Posterior vena cava (tissue), 2 donors: ENCODE data around the gene SAMD7. TPM values are rescaled to one million over a fixed set of nuclear protein-coding genes. Genes with fewer than 3 reads are reported as not detected.

Experiments
- DNase-seq: peaks from one replicate; pipeline ENCODE4 v3.0.0-alpha.2; 2020; ENCODE audit warnings: low spot score
- intact Hi-C, 2 donors: fragments of 100-400 bp; cut with DNase I; formaldehyde crosslinking; loops; one replicate each; pipeline versions ENCODE4 v1.14.1 to v1.14.2; 2022 to 2023
- long read RNA-seq, 2 donors: library from polyadenylated mRNA; unstranded; transcript quantifications; one replicate each; pipeline ENCODE4 v2.0.0, GENCODE V29; 2020 to 2021
- total RNA-seq, 2 donors: library from RNA; stranded (reverse); fragmentation: NEBNext Ultra II Directional; extraction: Animal tissue kit (Norgen Biotek cat#: 25700); gene quantifications; one replicate each; pipeline ENCODE4 v1.2.1, GENCODE V29; 2021
- donor health status: DM: yes; HTN: yes; CAD: no.
- donor health status: DM: yes; HTN: yes; CAD: no.

The SAMD7 gene, protein sequence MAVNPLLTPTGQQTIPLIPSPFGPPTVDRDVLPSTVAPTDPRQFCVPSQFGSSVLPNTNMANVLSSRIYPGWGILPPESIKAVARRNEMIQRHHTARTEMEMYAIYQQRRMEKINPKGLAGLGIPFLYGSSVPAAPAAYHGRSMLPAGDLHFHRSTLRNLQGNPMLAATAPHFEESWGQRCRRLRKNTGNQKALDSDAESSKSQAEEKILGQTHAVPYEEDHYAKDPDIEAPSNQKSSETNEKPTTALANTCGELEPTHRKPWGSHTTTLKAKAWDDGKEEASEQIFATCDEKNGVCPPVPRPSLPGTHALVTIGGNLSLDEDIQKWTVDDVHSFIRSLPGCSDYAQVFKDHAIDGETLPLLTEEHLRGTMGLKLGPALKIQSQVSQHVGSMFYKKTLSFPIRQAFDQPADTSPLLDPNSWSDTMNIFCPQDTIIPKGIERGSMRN
- total RNA-seq, result not detected
- long read RNA-seq, donor 1, result 0 reads
- long read RNA-seq, donor 2, result 0 reads

DNA sequence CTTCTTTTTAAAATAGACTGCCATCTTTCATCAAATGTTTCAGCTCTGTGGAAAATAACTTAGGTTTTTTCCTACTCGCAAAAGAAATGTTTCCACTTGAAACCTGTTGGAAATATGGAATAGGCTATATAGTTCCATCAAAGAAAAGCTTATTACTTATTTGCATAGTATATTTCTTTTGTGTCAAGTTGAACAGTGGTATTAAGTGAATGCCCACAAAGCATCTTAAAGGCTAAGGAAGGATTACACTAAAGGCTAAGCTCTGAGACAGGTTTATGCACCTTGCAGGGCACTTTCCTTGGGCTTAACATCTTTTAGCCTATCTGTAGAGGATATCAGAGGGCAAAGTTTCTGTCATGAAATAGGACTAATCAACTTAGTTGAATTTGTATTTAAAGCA, at the start of gene SAMD7:
SAMD7 (plus strand) TSS at position 301 of the 400 bp plus-strand sequence. CDS start 7,927 bp downstream, outside the sequence.
- intact Hi-C loops, result no loop called here
- no peak for DNase-seq

DNA sequence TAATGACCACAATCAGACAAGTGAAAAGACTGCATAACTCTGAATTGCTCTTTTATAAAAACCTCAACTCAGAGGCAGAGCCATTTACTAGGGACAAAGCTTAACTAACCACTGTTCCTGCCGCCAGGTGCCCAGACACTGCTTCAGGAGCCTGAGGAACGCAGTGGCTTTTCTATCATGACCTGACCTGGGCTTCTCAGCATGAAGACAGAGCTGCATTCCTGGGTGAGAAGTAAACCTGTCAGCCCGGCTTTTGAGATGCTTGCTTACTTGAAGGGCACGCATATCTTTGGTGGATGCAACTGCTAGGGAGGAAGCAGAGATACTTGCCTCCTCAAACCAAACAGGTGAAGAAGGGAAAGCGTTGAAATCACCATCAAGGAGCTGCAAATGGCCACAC, 49.5 kb upstream of the SAMD7 start:
- no peak for DNase-seq
- intact Hi-C loops, result no loop called here

DNA sequence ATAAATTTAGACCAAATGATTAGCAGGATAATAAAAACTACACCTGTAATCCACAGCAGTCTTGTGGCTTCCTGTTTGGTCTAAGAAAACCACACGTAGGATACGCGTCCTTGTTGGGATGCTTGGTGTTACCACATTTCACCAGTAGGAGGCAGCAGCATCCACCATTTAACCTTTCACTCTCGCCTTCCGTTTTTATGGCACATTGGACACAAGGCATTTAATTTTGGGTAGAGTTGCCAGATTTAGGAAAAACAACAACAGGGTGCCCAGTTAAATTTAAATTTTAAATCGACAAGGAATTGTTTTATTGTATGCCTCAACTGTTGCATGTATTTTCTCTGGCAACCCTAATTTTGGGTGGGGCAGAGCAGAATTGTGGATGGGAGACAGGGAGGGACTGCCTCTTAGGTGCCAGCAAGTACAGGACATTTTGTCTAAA, 47.9 kb upstream of the SAMD7 start:
- DNase-seq, result no peak
- intact Hi-C loops, result no loop called here

DNA sequence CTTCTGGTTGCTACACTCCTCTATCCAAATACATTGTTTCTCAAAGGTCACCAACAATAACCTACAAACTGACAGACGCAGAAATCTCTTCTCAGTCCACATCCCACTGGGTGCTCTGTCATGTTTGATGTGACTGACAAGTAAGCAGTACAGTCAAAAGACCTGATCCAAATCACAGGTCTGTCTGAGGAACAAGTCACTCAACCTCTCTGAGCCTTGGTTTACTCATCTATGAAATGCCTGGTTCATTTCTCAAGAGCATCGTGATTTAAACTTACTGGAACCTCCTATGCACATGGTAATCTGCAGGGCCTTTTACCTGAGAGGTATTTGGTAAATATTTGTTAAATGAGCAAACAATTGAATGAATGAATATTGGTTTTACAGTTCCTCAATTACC, 47.1 kb upstream of the SAMD7 start:
- no peak for DNase-seq
- intact Hi-C loops, result no loop called here

DNA sequence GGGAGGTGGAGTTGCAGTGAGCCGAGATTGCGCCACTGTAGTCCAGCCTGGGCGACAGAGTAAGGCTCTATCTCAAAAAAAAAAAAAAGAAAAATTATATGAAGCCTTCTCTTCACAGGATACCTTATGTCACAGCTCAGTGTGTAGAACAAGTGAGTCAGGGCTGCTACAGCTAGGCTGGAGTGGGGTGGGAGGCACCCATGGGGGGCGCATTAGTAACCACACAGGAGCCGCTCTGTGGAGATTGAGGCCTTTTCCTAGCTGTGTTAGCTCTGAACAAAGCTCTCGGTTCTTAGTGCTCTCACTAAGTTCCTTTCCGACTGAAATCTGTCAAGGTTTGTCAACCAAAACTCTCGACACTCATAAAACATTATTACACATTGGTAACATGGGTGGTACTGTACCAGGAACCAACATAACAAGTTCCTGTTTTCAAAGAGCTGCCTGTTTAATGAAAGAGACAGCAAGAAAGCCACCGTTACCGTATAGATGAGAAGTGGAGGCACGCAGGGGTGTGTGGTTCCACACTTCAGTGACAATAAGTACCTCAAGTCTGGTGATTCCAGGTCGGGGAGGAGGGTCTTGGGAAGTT, 46.1 kb upstream of the SAMD7 start:
- DNase-seq, result no peak
- intact Hi-C loops, result no loop called here

DNA sequence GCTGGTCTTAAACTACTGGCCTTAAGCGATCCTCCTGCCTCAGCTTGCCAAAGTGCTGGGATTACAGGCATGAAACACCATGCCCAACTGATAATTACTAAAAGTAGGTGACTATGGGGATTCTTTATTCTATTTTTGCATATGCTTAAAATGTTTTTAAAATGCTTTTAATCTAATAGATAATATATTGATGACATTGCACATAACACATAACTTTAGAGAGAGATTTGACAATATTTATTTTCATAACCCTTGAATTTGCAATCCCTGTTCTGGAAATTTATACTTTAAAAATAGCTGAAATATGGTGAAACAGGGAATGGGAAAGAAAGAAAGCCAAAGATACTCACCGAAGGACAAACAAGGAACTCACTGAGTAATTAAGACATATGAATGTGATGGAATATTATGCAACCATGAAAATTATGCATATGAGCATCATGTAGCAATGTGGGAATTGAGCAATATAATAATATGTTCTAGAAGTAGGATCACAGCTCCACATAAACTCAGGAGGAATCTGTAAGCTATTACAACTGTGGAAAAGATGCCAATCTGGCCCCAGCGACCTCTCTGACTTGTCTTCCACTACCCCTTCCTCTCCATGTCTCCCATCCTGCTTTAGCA, 43.7 kb upstream of the SAMD7 start:
- intact Hi-C loops, result no loop called here

DNA sequence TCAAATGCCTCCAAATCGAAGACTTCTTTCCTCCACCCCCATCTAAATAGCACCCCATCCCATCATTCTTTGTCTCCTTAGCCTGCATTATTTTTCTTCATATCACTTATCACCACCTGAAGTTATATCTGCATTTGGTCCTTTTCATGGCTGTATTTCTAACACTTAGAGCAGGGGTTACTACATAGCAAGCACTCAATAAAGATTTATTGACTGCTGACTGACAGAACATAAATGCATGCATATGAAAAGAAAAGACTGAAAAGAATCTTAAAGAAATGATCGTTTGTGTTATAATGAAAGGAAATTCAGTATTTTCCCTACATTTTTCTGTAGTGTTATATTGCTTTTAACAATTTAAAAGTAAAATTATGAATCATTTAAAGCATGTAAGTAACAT, 43.0 kb upstream of the SAMD7 start:
- no peak for DNase-seq
- intact Hi-C loops, result no loop called here

More for the DNA sequence above, 43.7 kb upstream of the SAMD7 start:
- no peak for DNase-seq

DNA sequence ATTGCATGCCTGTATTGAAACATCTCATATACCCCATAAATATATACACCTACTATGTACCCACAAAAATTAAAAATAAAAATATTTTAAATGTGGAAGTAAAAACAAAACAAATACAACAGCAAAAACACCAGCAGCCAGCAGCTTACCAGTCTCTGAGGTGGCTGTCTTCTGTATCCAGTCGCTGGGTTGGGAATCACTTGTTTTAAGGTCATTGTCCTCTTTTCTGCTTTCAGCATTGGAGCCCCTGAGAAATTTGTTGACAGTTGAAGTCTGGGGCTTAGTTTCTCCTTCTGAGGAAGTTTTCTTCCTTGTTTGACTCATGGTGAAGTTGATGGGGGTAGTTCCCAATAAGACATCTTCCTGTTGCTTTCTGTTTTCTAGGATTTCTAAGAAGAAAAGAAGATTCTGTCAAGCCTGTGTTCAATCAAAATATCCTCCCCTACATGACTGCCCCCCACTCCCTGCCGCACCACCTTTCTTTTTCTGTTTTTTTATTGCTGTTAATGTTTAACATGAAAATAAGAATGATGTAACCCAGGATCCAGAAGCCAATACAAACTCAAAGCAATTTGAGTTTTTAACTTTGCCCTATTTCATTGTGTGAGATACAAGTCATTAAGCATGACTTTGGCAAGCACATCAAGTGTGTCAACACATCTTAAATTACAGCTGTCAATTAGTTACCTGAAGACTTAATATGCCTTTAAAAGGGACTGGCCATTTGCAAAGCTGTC, 41.7 kb upstream of the SAMD7 start, which contains the start of gene LRRC31:
LRRC31 (minus strand) TSS at position 452 of the 737 bp plus-strand sequence; CDS start at position 324, 128 bp downstream.
- DNase-seq, result no peak
- intact Hi-C loops, result no loop called here

DNA sequence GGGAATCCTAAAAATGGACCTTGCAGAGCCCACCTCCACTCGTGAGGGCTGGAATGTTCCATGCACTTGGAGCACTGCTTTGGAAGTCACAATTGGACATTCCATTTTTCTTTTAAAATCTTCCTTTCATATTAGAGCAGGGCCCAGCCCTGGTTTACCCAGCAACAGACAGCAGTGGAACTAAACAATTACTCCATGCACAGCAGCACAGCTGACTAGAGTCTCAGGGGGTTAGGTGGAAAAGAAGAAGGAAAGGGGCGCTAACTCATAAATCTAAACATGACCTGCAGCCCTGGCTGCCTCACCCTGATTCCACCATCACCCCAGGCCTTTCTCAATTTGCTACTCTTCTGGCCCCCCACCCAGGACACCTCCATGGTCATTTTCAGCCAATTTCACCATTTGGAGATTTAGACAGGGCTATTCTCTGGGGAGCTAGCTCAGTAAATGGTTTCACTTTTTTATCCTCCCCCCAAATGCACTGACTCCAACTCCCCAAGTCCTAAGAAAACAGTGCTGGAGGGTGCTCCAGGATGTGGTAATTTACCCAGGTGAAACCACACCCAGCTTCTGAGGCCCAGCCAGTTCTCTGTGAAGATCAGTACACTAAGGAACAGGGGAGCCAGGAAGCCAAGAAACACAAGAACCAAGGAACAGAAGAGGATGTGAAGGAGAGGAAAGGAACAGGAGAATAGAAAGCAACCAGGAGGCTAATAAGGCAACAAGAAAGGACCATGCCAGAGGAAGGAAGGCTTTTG, 40.1 kb upstream of the SAMD7 start:
- no peak for DNase-seq
- intact Hi-C loops, result no loop called here

DNA sequence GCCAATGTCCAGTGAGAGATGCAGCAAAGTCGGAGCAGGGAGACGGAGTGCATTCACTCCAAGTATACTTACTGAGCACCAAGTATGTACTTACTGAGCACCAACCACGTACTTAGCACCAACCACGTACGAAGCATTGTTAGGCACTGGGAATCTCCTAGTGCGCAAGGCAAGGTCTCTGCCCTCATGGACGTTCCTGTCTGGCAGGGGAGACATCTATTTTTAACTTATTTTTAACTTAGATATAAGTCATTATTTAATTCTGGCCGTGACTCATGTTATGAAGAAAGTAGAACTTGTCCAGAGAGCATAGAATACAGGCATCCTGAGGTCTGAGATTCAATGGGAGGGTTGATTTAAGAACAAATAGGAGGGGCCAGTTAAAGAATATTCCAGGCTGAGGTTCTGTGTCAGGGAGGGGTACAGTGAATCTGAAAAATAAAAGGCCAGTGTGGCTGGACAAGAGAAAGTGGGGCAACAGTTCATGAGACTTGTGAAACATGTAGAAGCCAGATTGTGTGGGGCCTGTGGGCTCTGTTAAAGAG, 32.3 kb upstream of the SAMD7 start:
- DNase-seq, result no peak
- intact Hi-C loops, result loop anchor here in 1 of 2 donors (2.0 kb wide), 1 partner anchor 52 kb away; no protein-coding TSS in a partner anchor

DNA sequence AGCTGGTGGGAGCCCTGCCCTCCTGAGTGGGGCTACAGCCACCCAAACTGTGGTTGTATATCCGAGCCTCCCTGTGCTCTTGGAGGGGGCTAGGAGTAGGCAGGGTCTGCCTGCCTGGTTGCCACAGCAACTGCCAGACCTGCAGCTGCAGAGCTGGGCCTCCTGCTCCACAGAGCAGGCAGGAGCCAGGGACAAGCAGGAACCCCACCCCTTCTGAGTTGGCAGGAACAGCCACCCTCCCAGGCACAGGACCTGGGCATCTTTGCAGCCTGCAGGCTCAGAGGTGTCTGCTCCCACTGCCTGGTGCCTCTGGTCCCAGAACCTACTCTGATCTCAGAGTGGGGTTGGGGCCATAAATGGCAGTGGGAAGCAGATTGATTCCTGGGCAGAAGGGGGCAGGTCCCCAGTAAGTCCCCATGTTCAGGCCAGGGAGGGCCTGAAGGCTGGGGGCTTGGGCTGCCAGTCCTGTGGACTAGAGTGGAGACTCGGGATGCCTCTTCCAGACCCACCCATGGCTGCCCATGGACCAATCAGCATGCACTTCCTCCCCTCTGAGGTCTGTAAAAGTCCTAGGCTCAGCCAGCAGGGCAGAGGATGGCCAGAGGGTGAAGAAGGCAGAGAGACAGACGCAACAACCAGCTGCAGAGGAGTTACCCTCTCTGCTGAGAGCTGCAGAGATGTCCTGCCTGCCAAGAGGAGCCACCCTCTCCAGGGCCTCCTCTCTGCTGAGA, 31.4 kb upstream of the SAMD7 start:
- intact Hi-C loops, result loop anchor here in 1 of 2 donors (2.0 kb wide), 1 partner anchor 51 kb away; no protein-coding TSS in a partner anchor
- no peak for DNase-seq

DNA sequence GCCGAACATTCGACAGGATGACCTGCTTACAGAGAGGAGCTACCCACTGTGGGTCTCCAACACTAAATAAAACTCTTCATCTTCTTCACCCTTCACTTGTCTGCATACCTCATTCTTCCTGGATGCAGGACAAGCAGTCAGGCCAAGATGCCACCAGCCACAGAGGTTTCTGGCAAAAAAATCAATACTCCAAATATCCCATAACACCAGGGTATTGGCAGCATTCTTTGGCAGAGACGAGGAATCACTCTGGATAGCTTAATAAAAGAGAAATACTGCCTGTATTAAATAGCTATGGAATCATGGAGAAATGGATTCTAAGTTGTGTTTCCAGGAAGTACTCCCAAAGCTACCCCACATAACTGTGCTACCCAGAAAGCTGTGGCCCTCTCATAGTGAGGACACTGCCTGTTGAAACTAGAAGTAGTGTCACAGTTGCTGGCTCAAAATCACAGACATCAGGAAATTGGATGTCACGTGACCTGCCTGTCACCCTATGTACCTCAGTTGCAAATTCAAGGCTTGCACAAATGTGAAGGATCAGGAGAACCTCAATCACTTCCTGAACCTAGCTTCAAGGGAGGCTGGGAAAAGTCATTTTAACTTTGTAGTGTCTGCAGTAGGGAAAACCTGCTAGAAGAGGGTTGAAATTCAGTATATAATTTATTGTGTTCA, 30.7 kb upstream of the SAMD7 start:
- no peak for DNase-seq
- intact Hi-C loops, result no loop called here

DNA sequence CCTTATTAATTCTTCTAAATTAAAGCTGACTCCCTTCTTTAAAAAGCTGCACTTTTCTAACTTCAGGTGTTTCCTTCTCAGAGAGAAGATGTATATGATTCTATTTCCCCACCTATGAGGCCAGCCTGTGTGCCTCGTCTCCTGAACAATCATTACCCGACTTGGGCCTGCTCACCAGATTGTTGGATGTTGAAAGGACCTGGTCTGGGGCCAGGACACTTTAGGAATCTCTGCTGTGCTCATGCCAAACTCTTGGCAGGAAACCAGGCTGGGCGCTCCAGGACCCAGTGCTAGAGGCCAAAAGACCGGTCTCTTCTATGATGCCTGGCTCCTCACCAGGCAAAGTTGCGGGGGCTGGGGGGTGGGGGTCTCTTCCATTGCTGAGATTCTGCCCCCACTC, 24.7 kb upstream of the SAMD7 start:
- intact Hi-C loops, result no loop called here
- peak; percentile 87 for DNase-seq

DNA sequence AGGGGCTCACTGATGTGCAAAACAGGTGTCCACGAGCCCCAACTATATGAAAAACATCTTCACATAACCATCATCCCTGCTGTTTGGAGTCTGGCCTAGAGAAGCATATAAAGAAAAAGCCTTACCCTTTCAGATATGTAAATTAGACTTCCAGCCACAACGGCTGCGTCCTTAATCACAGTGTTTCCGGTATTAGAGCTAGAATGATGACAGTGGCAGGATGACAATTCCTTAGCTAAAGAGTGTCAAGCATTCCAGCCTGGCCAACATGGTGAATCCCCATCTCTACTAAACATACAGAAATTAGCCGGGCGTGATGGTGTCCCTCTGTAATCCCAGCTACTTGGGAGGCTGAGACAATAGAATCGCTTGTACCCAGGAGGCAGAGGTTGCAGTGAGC, 19.5 kb upstream of the SAMD7 start:
- intact Hi-C loops, result no loop called here
- DNase-seq, result no peak

DNA sequence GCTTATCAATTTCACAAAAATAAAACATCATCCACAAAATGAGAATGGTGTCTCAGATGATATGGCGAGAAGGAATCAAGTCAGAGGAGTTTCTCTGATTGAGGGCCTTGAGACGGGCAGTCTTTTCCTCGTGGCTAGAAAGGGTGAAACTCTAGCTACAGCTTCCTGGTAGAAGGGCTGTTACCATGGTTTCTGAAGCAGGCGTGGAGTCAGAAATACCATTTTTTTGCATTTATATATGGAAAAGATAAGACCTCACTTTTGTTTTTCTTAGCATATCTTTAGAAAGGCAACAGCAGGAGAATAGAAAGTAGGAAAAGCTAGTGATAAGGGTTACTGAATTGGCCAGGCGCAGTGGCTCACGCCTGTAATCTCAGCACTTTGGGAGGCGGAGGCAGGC, 17.3 kb upstream of the SAMD7 start:
- intact Hi-C loops, result no loop called here
- no peak for DNase-seq

DNA sequence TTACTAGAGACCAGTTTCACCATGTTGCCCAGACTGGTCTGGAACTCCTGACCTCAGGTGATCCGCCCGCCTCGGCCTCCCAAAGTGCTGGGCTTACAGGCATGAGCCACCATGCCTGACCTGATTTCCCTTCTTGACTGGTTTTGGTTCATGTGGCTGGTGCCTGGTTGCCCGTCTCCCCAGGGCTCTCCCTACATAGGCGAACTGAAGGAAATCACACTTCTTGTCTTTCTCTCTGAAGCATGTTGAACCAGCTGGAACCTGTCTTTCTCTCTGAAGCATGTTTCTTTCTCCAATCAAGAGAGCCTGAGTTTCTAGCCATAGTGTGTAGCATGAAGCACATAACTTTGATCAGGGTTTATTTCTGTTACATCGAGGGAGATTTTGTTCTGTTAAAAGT, 16.3 kb upstream of the SAMD7 start:
- DNase-seq, result no peak
- intact Hi-C loops, result loop anchor here in 1 of 2 donors (5.0 kb wide), 1 partner anchor 1063 kb away; no protein-coding TSS in a partner anchor

DNA sequence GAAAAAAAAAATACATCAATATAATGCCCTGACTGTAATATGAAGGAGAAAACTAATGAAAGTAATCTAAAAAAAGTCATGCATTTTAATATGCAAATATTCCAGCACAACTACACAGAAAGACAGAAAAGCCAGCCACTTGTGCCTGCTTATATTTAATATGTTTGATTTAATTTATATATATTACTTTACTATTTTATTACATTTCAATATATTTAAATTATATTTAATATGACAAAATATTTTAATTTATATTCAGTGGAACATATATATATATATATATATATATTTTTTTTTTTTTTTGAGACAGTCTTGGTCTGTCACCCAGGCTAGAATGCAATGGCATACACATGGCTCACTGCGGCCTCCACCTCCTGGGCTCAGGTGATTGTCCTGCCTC, 14.1 kb upstream of the SAMD7 start:
- intact Hi-C loops, result loop anchor here in 1 of 2 donors (5.0 kb wide), 1 partner anchor 1065 kb away; no protein-coding TSS in a partner anchor
- no peak for DNase-seq
